ENCODE results near the gene ABCB9.

ABCB9 gene

GRCh38 chr12:122979908-122980182, 13.6 kb upstream of the ABCB9 start:
- peaks cover 59 to 70% of the 10 kb centered on the region in 2 experiments for H3K4me1 ChIP-seq (ENCODE audit: control insufficient read depth in 1 of 2, insufficient read depth in 1 of 2, low read depth in 1 of 2, low read length in 1 of 2)
- H3K4me3 ChIP-seq (ENCODE audit: low read depth in 1 of 2, low read length in 1 of 2): peak overlapping the region; percentile 80 to 95

GRCh38 chr12:122979001-122979907, 13.0 kb upstream of the ABCB9 start:
- Histone ChIP-seq H3K36me3 (peaks cover 38% of the 10 kb centered on the region), H3K4me1 (ENCODE audit: control insufficient read depth in 1 of 2, insufficient read depth in 1 of 2, low read depth in 1 of 2, low read length in 1 of 2) (peaks cover 54 to 66% of the 10 kb centered on the region in 2 experiments), H3K4me3 (ENCODE audit: low read depth in 1 of 2, low read length in 1 of 2) (peak overlapping the region; percentile 80 to 95), H3K27ac (peak overlapping the region; percentile 88), H3K9me3 (no peaks in the 10 kb centered on the region), H3K27me3 (no peaks in the 10 kb centered on the region)
- TF ChIP-seq, protein P1, sequence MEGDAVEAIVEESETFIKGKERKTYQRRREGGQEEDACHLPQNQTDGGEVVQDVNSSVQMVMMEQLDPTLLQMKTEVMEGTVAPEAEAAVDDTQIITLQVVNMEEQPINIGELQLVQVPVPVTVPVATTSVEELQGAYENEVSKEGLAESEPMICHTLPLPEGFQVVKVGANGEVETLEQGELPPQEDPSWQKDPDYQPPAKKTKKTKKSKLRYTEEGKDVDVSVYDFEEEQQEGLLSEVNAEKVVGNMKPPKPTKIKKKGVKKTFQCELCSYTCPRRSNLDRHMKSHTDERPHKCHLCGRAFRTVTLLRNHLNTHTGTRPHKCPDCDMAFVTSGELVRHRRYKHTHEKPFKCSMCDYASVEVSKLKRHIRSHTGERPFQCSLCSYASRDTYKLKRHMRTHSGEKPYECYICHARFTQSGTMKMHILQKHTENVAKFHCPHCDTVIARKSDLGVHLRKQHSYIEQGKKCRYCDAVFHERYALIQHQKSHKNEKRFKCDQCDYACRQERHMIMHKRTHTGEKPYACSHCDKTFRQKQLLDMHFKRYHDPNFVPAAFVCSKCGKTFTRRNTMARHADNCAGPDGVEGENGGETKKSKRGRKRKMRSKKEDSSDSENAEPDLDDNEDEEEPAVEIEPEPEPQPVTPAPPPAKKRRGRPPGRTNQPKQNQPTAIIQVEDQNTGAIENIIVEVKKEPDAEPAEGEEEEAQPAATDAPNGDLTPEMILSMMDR (IDR thresholded peaks at IDR 0.05): no peak

More at GRCh38 chr12:122979908-122980182, 13.6 kb upstream of the ABCB9 start:
- Histone ChIP-seq H3K36me3 (peaks cover 38% of the 10 kb centered on the region), H3K27ac (peak overlapping the region; percentile 88), H3K27me3 (no peaks in the 10 kb centered on the region), H3K9me3 (no peaks in the 10 kb centered on the region)
- TF ChIP-seq, protein P1 (IDR thresholded peaks at IDR 0.05): no peak

DNA sequence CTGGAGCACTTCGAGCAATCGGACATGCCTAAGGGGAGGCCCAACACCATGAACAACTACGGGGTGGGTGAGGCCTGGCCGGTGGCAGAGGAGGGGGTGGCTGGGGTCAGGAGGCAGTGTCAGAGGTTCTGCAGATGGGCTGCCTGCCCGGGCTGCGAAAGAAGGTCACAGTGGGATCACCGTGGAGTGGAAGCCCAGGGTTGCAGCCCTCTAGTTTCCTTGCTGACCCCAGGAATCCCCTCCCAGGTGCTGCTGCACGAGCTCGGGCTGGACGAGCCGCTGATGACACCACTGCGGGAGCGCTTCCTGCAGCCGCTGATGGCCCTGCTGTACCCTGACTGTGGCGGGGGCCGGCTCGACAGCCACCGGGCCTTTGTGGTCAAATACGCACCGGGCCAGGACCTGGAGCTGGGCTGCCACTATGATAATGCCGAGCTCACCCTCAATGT, 12.3 kb upstream of the ABCB9 start:
- Histone ChIP-seq H3K27ac (peak overlapping the region; percentile 2), H3K4me3 (ENCODE audit: low read depth in 1 of 2, low read length in 1 of 2) (no peak overlapping the region)

GRCh38 chr12:122977655-122978392, 11.6 kb upstream of the ABCB9 start:
- peaks cover 49 to 58% of the 10 kb centered on the region in 2 experiments for H3K4me1 ChIP-seq (ENCODE audit: control insufficient read depth in 1 of 2, insufficient read depth in 1 of 2, low read depth in 1 of 2, low read length in 1 of 2)

More for the DNA sequence above, 12.3 kb upstream of the ABCB9 start:
- H3K4me1 ChIP-seq (ENCODE audit: control insufficient read depth in 1 of 2, insufficient read depth in 1 of 2, low read depth in 1 of 2, low read length in 1 of 2): peaks cover 53 to 65% of the 10 kb centered on the region in 2 experiments
- TF ChIP-seq, protein P1 (IDR thresholded peaks at IDR 0.05): no peak
- peaks cover 37% of the 10 kb centered on the region for H3K36me3 ChIP-seq
- H3K9me3 ChIP-seq: no peaks in the 10 kb centered on the region
- H3K27me3 ChIP-seq: no peaks in the 10 kb centered on the region

GRCh38 chr12:122977153-122977552, 10.9 kb upstream of the ABCB9 start:
- H3K9me3 ChIP-seq: no peaks in the 10 kb centered on the region
- TF ChIP-seq, protein P1 (IDR thresholded peaks at IDR 0.05): no peak
- H3K4me3 ChIP-seq (ENCODE audit: low read depth in 1 of 2, low read length in 1 of 2): no peak overlapping the region
- H3K36me3 ChIP-seq: peaks cover 23% of the 10 kb centered on the region
- no peaks in the 10 kb centered on the region for H3K27me3 ChIP-seq
- peaks cover 45 to 51% of the 10 kb centered on the region in 2 experiments for H3K4me1 ChIP-seq (ENCODE audit: control insufficient read depth in 1 of 2, insufficient read depth in 1 of 2, low read depth in 1 of 2, low read length in 1 of 2)
- no peak overlapping the region for H3K27ac ChIP-seq

More at GRCh38 chr12:122977655-122978392, 11.6 kb upstream of the ABCB9 start:
- TF ChIP-seq, protein P1 (IDR thresholded peaks at IDR 0.05): no peak
- H3K27ac ChIP-seq: peak overlapping the region; percentile 2
- H3K36me3 ChIP-seq: peaks cover 30% of the 10 kb centered on the region
- H3K27me3 ChIP-seq: no peaks in the 10 kb centered on the region
- H3K9me3 ChIP-seq: no peaks in the 10 kb centered on the region
- H3K4me3 ChIP-seq (ENCODE audit: low read depth in 1 of 2, low read length in 1 of 2): no peak overlapping the region

All from neutrophil (primary cell).